Naive thymus-derived CD8-positive, alpha-beta T cell (primary cell): ENCODE results near the gene WDR4. TPM values are rescaled to one million over a fixed set of nuclear protein-coding genes. Genes with fewer than 3 reads are reported as not detected.
"Not testable (repeated sequence)": the region's sequence is repeated elsewhere in the genome, so short reads cannot be mapped to it uniquely, and the experiment has no call there.

Source experiments
- ATAC-seq, 2 donors: fragments of 150-1000 bp; cut with Tn5 transposase in 1 of 2; sonication (Bioruptor Pico), chemical (Tn5 transposase) in 1 of 2; 1 replicate in 1 of 2; 2 replicates in 1 of 2; pipeline ENCODE4 v1.10.0; 2021; ENCODE audit warnings: mild to moderate bottlenecking in 2 of 2, moderate library complexity in 2 of 2
- POLR2A ChIA-PET: fragments of 350-600 bp; sonication (Branson Sonifier 250); formaldehyde crosslinking; loops from one replicate; lab custom pipeline; 2021; ENCODE audit warnings: antibody characterized with exemption; lab: Charles Lee
- DNase-seq, 10 donors: peaks; one replicate each; pipeline versions ENCODE4 v3.0.0 to v3.0.0-alpha.2; 2020 to 2022
- H3K27ac Mint-ChIP-seq, 10 donors: one replicate each; pipeline ENCODE4 v1.8.0; 2020 to 2022; ENCODE audit warnings: mild to moderate bottlenecking in 10 of 10, mixed read lengths in 10 of 10, moderate library complexity in 4 of 10, inconsistent platforms in 1 of 10
- H3K27me3 Mint-ChIP-seq, 5 donors: one replicate each; pipeline ENCODE4 v1.8.0; 2021 to 2022; ENCODE audit warnings: mixed read lengths in 5 of 5
- H3K36me3 Mint-ChIP-seq, 3 donors: one replicate each; pipeline ENCODE4 v1.8.0; 2020 to 2022; ENCODE audit warnings: mixed read lengths in 3 of 3, mild to moderate bottlenecking in 2 of 3, inconsistent platforms in 1 of 3
- H3K4me1 Mint-ChIP-seq, 4 donors: one replicate each; pipeline ENCODE4 v1.8.0; 2021 to 2022; ENCODE audit warnings: mixed read lengths in 4 of 4
- H3K4me3 Mint-ChIP-seq, 10 donors: one replicate each; pipeline ENCODE4 v1.8.0; 2020 to 2022; ENCODE audit warnings: mild to moderate bottlenecking in 10 of 10, mixed read lengths in 10 of 10, moderate library complexity in 6 of 10, inconsistent platforms in 1 of 10
- H3K9me3 Mint-ChIP-seq, 9 donors: one replicate each; pipeline ENCODE4 v1.8.0; 2020 to 2022; ENCODE audit warnings: mixed read lengths in 9 of 9, mild to moderate bottlenecking in 3 of 9, inconsistent platforms in 1 of 9, moderate library complexity in 1 of 9
- polyA plus RNA-seq, 3 donors: library from polyadenylated mRNA; unstranded; fragments of 300-500 nt; fragmentation: Illumina TruSeq; gene quantifications; one replicate each; pipeline ENCODE4 v1.2.3, GENCODE V29; 2021
- total RNA-seq, 8 experiments: library from RNA in 2 of 8; stranded (reverse) in 2 of 8; gene quantifications; one replicate each; pipeline ENCODE4 v1.2.3 and lab custom pipeline; 2021 to 2026

WDR4 gene
- total and polyA plus RNA-seq, 5 experiments from 2014 or later: 6.9 to 32.6 (median 9.9) TPM

DNA sequence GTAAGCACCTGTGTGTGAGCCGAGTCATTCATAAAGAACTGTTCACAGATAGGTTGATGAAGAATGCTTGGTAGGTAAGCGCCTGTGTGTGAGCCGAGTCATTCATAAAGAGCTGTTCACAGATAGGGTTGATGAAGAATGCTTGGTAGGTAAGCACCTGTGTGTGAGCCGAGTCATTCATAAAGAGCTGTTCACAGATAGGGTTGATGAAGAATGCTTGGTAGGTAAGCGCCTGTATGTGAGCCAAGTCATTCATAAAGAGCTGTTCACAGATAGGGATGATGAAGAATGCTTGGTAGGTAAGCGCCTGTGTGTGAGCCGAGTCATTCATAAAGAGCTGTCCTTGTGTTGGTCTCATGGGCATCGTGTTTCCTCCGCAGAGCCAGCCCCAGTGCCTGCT, 29.1 kb upstream of the WDR4 start:
- Mint-ChIP-seq H3K27ac (peak overlapping the region in 1 of 10 donors; percentile 68), H3K36me3 (peaks cover 5 to 81% (median 16%) of the 10 kb centered on the region in 3 donors)
- H3K27me3 Mint-ChIP-seq, H3K4me3 Mint-ChIP-seq, H3K9me3 Mint-ChIP-seq, DNase-seq, POLR2A ChIA-PET, ATAC-seq, H3K4me1 Mint-ChIP-seq: not testable (repeated sequence)

DNA sequence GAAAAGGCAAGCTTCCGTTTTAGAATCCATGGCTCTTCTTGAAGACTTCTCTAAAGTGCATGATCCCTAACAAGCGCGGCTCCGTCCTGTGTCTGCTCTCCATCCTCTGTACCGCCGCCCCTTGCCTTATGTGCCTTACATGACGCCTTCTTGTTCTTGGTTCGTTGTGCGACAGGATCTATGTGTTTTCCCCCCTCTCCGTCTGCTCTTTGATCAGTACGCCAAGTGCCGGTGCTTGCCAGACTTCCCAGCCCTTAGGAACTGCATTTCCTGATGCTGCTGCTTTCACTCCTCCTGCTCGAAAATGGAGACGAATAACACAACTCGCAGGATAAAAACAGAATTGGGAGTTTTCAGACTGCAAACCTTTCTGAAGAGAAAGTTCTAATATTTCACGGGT, 26.9 kb upstream of the WDR4 start:
- Mint-ChIP-seq H3K4me3 (no peak overlapping the region), H3K4me1 (peaks cover 0 to 7% (median 5%) of the 10 kb centered on the region in 4 donors), H3K9me3 (no peaks in the 10 kb centered on the region), H3K36me3 (peaks cover 5 to 95% (median 17%) of the 10 kb centered on the region in 3 donors), H3K27ac (peak overlapping the region in 2 of 10 donors; percentile 35 to 74), H3K27me3 (no peaks in the 10 kb centered on the region)
- POLR2A ChIA-PET: interaction anchor here (1.0 kb wide), 1 partner anchor 13 kb away, joined by 3 read pairs; the partner anchor contains the start of gene NDUFV3
- no peak for DNase-seq
- no peak for ATAC-seq

DNA sequence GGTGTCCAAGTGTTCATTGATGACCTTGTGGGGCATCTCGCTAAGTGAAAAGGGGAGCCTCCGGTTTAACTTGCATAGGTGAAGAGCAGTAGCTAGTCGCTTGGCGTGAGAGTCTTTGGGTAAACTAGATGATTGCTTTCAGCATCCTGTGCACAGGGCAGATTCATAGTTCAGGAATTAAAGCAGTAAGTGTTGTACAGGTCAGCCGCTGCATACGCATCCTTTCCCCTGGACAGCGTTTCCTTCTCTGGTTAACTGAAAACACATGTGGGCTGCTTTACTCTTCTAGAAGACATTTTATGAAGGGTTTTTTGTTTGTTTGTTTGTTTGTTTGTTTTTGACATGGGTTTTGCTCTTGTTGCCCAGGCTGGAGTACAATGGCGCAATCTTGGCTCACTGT, 25.9 kb upstream of the WDR4 start:
- H3K4me3 Mint-ChIP-seq: no peak overlapping the region
- peaks cover 5 to 93% (median 17%) of the 10 kb centered on the region in 3 donors for H3K36me3 Mint-ChIP-seq
- ATAC-seq (no peak), DNase-seq (no peak)
- no peaks in the 10 kb centered on the region for H3K9me3 Mint-ChIP-seq
- H3K27me3 Mint-ChIP-seq: no peaks in the 10 kb centered on the region
- H3K4me1 Mint-ChIP-seq: peaks cover 0 to 11% (median 7%) of the 10 kb centered on the region in 4 donors
- POLR2A ChIA-PET: no interaction called here
- peak overlapping the region in 1 of 10 donors; percentile 38 for H3K27ac Mint-ChIP-seq

DNA sequence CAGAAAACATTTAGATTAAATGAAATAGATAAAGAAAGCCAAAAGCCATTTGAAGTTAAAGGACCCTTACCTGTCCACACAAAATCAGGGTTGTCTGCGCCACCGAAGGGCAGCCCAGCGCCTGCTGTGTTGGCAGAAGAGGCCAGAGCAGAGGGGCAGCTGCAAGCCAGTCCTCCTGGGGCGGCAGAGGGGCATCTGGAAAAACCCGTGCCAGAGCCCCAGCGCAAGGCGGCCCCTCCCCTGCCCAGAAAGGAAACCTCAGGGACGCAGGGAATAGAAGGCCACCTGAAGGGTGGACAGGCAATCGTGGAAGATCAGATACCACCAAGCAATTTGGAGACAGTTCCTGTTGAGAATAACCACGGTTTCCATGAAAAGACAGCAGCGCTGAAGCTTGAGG, 24.5 kb upstream of the WDR4 start:
- Mint-ChIP-seq H3K27me3 (no peaks in the 10 kb centered on the region), H3K9me3 (no peaks in the 10 kb centered on the region), H3K27ac (peak overlapping the region in 2 of 10 donors; percentile 14 to 15), H3K4me1 (peaks cover 2 to 16% (median 7%) of the 10 kb centered on the region in 4 donors), H3K4me3 (no peak overlapping the region), H3K36me3 (peaks cover 5 to 90% (median 19%) of the 10 kb centered on the region in 3 donors)
- DNase-seq: no peak
- POLR2A ChIA-PET: interaction anchor here (1.4 kb wide), 1 partner anchor 16 kb away, joined by 3 read pairs; no protein-coding TSS in a partner anchor
- ATAC-seq: no peak

DNA sequence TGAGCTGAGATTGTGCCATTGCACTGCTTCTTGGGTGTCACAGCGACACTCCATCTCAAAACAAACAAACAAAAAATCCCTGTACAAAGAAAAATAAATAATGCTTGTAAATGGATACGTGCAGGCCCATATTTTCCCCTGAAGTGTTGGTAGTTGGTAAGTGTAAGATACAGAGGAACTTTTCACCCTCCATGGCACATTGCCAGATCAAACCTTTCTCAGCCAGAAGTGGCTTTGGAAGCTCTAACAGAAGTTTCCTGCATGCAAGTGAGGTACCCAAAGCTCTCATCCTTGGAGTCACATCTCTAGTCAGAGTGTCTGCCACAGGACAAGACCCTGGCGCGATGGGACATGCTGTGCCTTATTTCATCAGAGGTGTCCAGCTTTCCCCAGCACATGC, 21.1 kb upstream of the WDR4 start:
- DNase-seq (no peak), ATAC-seq (no peak)
- POLR2A ChIA-PET: no interaction called here
- peaks cover 0 to 83% (median 19%) of the 10 kb centered on the region in 3 donors for H3K36me3 Mint-ChIP-seq
- peak overlapping the region in 1 of 10 donors; percentile 15 for H3K27ac Mint-ChIP-seq
- H3K9me3 Mint-ChIP-seq: no peaks in the 10 kb centered on the region
- no peak overlapping the region for H3K4me3 Mint-ChIP-seq
- H3K4me1 Mint-ChIP-seq: peaks cover 5 to 34% (median 20%) of the 10 kb centered on the region in 4 donors
- H3K27me3 Mint-ChIP-seq: no peaks in the 10 kb centered on the region

DNA sequence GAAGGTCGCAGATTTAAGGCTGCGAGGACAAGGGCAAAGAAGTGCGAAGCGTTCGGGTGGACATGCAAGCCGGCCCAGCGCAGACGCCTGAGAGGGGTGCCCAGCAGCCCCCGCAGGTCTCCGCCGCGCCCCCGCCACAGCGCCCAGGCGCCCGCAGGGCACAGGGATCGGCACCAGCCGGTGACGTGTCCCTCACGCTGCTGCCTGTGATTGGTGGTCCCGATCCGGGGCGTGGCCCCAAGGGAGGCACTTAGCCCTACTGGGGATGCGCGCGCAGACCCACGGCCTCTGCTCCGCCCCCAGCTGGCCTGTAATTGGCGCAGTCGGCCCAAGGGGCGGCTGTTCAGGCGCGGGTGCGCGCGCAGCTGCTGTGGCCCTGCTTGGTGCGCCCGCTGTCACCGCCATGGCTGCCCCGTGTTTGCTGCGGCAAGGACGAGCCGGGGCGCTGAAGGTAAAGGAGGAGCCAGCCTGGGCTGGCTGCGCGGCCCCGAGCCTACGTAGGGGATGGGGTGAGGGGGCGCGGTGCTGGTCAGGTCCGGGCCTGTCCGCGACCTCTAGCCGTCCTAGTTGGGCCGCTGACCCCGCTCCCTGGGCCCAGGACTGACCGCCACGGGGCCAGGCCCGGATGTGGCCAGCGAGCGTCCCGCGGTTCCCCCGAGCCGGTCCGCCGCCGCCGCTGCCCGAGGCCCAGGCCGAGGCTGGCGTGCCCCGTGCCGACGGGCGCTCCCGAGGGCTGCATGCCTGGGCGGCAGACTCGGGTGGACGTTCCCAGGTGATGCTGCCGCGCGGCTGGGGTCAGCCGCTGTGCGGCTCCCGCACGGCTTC, 13.8 kb upstream of the WDR4 start, which contains the start of gene NDUFV3:
Gene NDUFV3, plus strand, starts transcription at position 379 of the 825 bp plus-strand sequence. Its CDS starts 25 bp downstream, at position 404.
- Mint-ChIP-seq H3K27me3 (no peaks in the 10 kb centered on the region), H3K9me3 (no peaks in the 10 kb centered on the region), H3K27ac (peak within 1 kb of the TSS; percentile 93 to 99 (median 97)), H3K36me3 (peaks cover 0 to 15% (median 2%) of the 10 kb centered on the region in 3 donors), H3K4me3 (peak within 1 kb of the TSS; percentile 84 to 98 (median 90)), H3K4me1 (peaks cover 12 to 25% (median 20%) of the 10 kb centered on the region in 4 donors)
- peak; percentile 93 to 100 (median 100) for DNase-seq
- ATAC-seq: peak; percentile 92 to 93
- POLR2A ChIA-PET: interaction anchor here (0.6 to 2.8 kb wide), 17 partner anchors 9 to 1029 kb away, joined by 3 to 31 read pairs (median 3); partner anchors contain the start of genes HSF2BP, PKNOX1, RRP1B and RSPH1

DNA sequence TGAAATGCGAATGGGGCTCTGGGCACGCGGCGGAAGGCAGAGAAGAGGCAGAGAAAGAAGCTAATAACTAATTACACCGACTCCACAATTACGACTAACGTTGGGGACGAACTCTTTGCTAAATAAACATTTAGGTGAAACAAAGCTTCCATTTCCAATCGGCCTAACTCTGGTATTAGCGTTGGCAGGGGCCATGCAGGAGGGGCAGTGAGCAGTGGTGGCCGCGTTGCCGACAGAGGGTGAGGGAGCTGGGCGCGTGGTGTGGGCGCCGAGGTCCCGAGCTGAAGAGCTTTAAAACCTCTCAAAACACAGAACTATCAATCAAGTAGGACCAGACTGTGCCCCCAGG, 13.2 kb upstream of the WDR4 start:
- Mint-ChIP-seq H3K36me3 (peaks cover 0 to 9% (median 0%) of the 10 kb centered on the region in 3 donors), H3K27me3 (no peaks in the 10 kb centered on the region), H3K4me1 (peaks cover 11 to 21% (median 17%) of the 10 kb centered on the region in 4 donors), H3K27ac (peak overlapping the region; percentile 93 to 99 (median 97)), H3K9me3 (no peaks in the 10 kb centered on the region), H3K4me3 (peak overlapping the region; percentile 84 to 98 (median 90))
- POLR2A ChIA-PET: interaction anchor here (0.6 to 2.8 kb wide), 11 partner anchors 12 to 1029 kb away, joined by 3 to 31 read pairs (median 3); partner anchors contain the start of genes HSF2BP, PKNOX1, RRP1B and RSPH1
- ATAC-seq: peak; percentile 34 to 35
- DNase-seq: no peak

DNA sequence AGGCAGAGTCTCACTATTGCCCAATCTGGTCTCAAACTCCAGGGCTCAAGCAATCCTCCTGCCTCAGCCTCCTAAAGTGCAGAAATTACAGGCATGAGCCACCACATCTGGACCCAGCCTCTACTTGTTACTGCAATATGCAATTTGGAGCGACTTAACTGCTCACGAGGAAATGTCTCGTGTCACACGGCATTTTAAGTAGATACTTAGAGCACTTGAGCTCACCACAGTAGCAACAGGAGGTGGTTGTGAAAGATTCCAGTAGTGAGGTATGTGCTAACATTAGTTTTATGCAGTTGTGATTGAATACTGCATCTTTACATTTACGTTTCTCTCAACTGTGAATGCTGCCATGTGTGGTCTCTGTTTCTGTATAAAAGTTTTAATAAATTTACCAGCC, 8.0 kb upstream of the WDR4 start:
- ATAC-seq (no peak), DNase-seq (no peak)
- no peaks in the 10 kb centered on the region for H3K9me3 Mint-ChIP-seq
- no peak overlapping the region for H3K4me3 Mint-ChIP-seq
- peaks cover under 1 to 2% (median 2%) of the 10 kb centered on the region in 4 donors for H3K4me1 Mint-ChIP-seq
- POLR2A ChIA-PET: interaction anchor here (1.6 kb wide), 1 partner anchor 16 kb away, joined by 3 read pairs; no protein-coding TSS in a partner anchor
- H3K27me3 Mint-ChIP-seq: no peaks in the 10 kb centered on the region
- H3K36me3 Mint-ChIP-seq: no peaks in the 10 kb centered on the region
- no peak overlapping the region for H3K27ac Mint-ChIP-seq

DNA sequence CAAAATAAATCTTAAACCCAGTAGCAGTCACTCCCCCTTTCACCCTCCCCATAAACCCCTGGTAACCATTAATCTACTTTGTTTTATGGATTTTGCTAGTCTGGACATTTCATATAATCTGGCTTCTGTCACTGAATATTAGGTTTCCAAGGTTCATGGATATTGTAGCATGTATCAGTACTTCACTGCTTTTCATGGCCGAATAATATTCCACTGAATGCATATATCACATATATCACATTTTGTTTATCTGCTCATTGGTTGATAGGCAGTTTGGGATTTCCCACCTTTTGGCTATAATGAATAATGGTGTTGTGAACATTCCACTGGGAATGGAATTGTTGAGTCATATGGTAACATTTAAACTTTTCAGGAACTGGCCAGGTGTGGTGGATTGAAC, 4.6 kb upstream of the WDR4 start:
- H3K36me3 Mint-ChIP-seq: no peaks in the 10 kb centered on the region
- no peak overlapping the region for H3K27ac Mint-ChIP-seq
- no peak for ATAC-seq
- H3K27me3 Mint-ChIP-seq: peaks cover 0 to 2% (median 0%) of the 10 kb centered on the region in 5 donors
- H3K9me3 Mint-ChIP-seq: no peaks in the 10 kb centered on the region
- H3K4me1 Mint-ChIP-seq: peaks cover 5 to 19% (median 14%) of the 10 kb centered on the region in 4 donors
- DNase-seq: no peak
- POLR2A ChIA-PET: interaction anchor here (1.5 kb wide), 1 partner anchor 10 kb away, joined by 3 read pairs; the partner anchor contains the start of gene NDUFV3
- H3K4me3 Mint-ChIP-seq: no peak overlapping the region

DNA sequence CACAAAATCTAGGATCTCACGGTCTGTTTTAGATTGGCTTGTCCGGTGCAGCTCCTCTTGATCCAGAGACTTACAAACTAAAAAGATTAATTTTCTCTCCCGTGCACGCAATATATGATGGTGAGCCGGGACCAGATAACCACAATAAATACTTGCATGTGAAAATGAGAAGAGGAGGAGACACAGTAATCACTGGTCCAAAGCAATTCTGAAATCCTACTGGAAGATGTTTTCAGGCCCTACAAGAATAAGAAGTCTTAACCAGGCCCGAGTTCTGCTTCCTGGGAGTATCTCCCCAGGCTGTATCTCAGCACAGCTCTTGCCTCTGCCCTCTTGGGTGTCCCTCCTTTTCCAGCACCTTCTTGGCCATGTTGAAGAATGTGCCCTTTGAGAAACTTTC, 1.0 kb upstream of the WDR4 start:
- no peak for DNase-seq
- ATAC-seq: no peak
- POLR2A ChIA-PET: interaction anchor here (4.3 kb wide), 1 partner anchor 13 kb away, joined by 31 read pairs; the partner anchor contains the start of gene NDUFV3
- Mint-ChIP-seq H3K4me1 (peaks cover 12 to 30% (median 27%) of the 10 kb centered on the region in 4 donors), H3K27me3 (peaks cover 0 to 2% (median 0%) of the 10 kb centered on the region in 5 donors), H3K4me3 (peak overlapping the region; percentile 90 to 98 (median 94)), H3K9me3 (no peaks in the 10 kb centered on the region), H3K27ac (peak overlapping the region; percentile 96 to 100 (median 99)), H3K36me3 (peaks cover 0 to 16% (median 0%) of the 10 kb centered on the region in 3 donors)

DNA sequence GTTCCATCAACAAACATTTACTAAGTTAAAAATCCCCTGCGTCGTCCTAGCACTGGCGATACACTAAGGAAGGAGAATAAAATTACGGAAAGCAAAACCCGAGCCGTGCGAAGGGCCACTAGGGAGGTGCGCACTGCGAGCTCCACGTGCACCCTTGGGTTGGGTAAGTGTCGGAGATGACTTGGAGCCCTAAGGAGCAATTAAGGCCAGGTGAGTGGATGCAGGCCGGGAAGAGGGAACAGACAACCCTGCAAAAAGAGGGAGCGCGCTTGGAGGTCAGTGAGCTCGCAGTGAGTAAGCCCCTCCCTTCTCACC, 704 bp downstream of the WDR4 start:
- Mint-ChIP-seq H3K27me3 (peaks cover 0 to 2% (median 0%) of the 10 kb centered on the region in 5 donors), H3K4me3 (peak overlapping the region; percentile 90 to 98 (median 94)), H3K9me3 (no peaks in the 10 kb centered on the region), H3K4me1 (peaks cover 13 to 30% (median 27%) of the 10 kb centered on the region in 4 donors), H3K36me3 (peaks cover 0 to 33% (median 3%) of the 10 kb centered on the region in 3 donors), H3K27ac (peak overlapping the region; percentile 92 to 100 (median 99))
- peak in 2 of 10 donors; percentile 10 to 11 for DNase-seq
- POLR2A ChIA-PET: interaction anchor here (0.6 to 4.3 kb wide), 2 partner anchors 9 to 14 kb away, joined by 4 to 31 read pairs; partner anchors contain the start of gene NDUFV3
- peak; percentile 1 to 3 for ATAC-seq

DNA sequence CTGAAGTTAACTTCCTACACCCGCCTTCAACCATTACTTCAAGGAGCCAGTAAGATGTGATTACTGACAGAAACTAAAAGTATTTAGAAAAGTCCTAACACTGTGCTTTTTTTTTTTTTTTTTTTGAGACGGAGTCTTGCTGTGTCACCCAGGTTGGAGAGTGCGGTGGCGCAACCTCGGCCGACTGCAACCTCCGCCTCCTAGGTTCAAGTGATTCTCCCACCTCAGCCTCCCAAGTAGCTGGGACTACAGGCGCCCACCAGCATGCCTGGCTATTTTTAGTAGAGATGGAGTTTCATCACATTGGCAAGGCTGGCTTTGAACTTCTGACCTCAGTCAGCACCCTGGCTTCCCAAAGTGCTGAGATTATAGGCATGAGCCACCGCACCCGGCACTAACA, 3.5 kb downstream of the WDR4 start:
- POLR2A ChIA-PET, H3K9me3 Mint-ChIP-seq, ATAC-seq, H3K4me3 Mint-ChIP-seq, DNase-seq, H3K27me3 Mint-ChIP-seq, H3K27ac Mint-ChIP-seq: not testable (repeated sequence)
- H3K4me1 Mint-ChIP-seq: peaks cover 16 to 36% (median 25%) of the 10 kb centered on the region in 4 donors
- peaks cover 0 to 61% (median 11%) of the 10 kb centered on the region in 3 donors for H3K36me3 Mint-ChIP-seq
